Gastrocnemius medialis (tissue), 4 donors: ENCODE data around the gene GSTM5. TPM values are rescaled to one million over a fixed set of nuclear protein-coding genes. Genes with fewer than 3 reads are reported as not detected.

Source experiments
- ATAC-seq, 2 donors: fragments of 150-250 bp; one replicate each; pipeline ENCODE4 v1.9.1; 2016
- DNase-seq, 2 donors: peaks; one replicate each; pipeline ENCODE4 v3.0.0-alpha.2; 2019
- H3K27ac ChIP-seq, 4 donors: fragments of 200-600 bp; sonication (generic); 1 replicate in 1 of 4; 2 replicates in 3 of 4; pipeline ENCODE4 v1.5.1; 2016 to 2018; ENCODE audit warnings: mild to moderate bottlenecking in 2 of 4, moderate library complexity in 1 of 4
- H3K27me3 ChIP-seq, 3 donors: fragments of 200-600 bp; sonication (generic) in 2 of 3; 1 replicate in 1 of 3; 2 replicates in 2 of 3; pipeline versions ENCODE4 v1.5.1 to v1.6.0; 2016 to 2019; ENCODE audit warnings: mild to moderate bottlenecking in 1 of 3, moderate library complexity in 1 of 3
- H3K36me3 ChIP-seq, 2 donors: fragments of 200-600 bp; sonication (generic) in 1 of 2; one replicate each; pipeline ENCODE4 v1.5.1; 2017 to 2018
- H3K4me1 ChIP-seq, 2 donors: fragments of 200-600 bp; sonication (generic) in 1 of 2; one replicate each; pipeline ENCODE4 v1.5.1; 2016 to 2017; ENCODE audit warnings: mild to moderate bottlenecking in 2 of 2
- H3K4me3 ChIP-seq, 4 donors: fragments of 200-600 bp; sonication (generic) in 3 of 4; 1 replicate in 1 of 4; 2 replicates in 3 of 4; pipeline ENCODE4 v1.5.1; 2016 to 2019; ENCODE audit warnings: mild to moderate bottlenecking in 2 of 4
- H3K9me3 ChIP-seq, 3 donors: fragments of 200-600 bp; sonication (generic) in 2 of 3; 1 replicate in 1 of 3; 2 replicates in 2 of 3; pipeline ENCODE4 v1.5.1; 2016 to 2019
- POLR2A ChIP-seq, 2 donors: fragments of 450-650 bp; IDR thresholded peaks; one replicate each; pipeline ENCODE4 v1.6.1; 2017; ENCODE audit warnings: antibody characterized with exemption in 2 of 2, mild to moderate bottlenecking in 2 of 2, moderate library complexity in 2 of 2
- in situ Hi-C, 4 donors: fragments of 200-750 bp; cut with MboI; loops; one replicate each; pipeline versions ENCODE4 v1.15.0 to v1.8.0; 2017; ENCODE audit warnings: low sequenced_read_pairs in 4 of 4
- intact Hi-C: fragments of 100-400 bp; cut with DNase I; formaldehyde crosslinking; loops from one replicate; pipeline ENCODE4 v1.15.1; 2023; ENCODE audit warnings: low total_unique reads
- total RNA-seq, 4 donors: library from RNA; depleted of rRNA; stranded (reverse); fragments of >200 nt; gene quantifications; one replicate each; pipeline versions ENCODE4 v1.1.0 to v1.2.3, GENCODE V29; 2016
- TF ChIP-seq, protein P1 (sequence below), 5 experiments: fragments of 450-650 bp in 3 of 5; fragments of 200-600 bp in 2 of 5; sonication (generic) in 2 of 5; IDR thresholded peaks in 4 of 5; conservative IDR thresholded peaks in 1 of 5; 1 replicate in 4 of 5; 2 replicates in 1 of 5; pipeline ENCODE4 v1.5.1; 2016 to 2019; ENCODE audit warnings: antibody characterized with exemption in 5 of 5, mild to moderate bottlenecking in 3 of 5, moderate library complexity in 3 of 5

GSTM5 gene
- total RNA-seq, 4 donors from 2014 or later, result 0.15 to 1.9 (median 0.63) TPM

DNA sequence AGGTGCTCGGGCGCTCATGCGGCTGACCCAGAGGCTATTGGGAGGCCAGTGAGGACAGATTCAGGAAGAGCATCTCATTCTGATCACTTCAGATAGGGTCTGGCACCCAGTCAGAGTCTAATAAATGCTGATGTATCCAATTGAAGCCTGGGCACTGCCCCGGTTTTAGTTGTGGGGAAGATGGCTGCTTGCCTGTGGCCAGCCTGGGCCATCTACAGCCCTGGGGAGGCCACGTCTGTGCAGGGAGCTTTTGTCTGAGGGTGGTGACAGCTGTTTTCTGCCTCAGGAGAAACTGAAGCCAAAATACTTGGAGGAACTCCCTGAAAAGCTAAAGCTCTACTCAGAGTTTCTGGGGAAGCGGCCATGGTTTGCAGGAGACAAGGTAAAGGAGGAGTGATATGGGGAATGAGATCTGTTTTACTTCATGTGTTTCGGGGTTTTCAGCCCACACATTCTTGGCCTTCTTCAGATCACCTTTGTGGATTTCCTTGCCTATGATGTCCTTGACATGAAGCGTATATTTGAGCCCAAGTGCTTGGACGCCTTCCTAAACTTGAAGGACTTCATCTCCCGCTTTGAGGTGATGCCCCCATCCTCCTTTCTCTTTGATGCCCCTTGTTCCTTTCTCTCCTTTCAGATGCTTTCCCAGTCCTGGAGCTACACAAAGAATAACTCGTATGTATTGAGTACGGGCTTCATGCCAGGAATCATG, 2.8 kb downstream of the GSTM5 start:
- in situ Hi-C loops (no loop called here), intact Hi-C loops (loop anchor here (5.0 kb wide), 1 partner anchor 57 kb away; no protein-coding TSS in a partner anchor)
- TF ChIP-seq, protein P1, sequence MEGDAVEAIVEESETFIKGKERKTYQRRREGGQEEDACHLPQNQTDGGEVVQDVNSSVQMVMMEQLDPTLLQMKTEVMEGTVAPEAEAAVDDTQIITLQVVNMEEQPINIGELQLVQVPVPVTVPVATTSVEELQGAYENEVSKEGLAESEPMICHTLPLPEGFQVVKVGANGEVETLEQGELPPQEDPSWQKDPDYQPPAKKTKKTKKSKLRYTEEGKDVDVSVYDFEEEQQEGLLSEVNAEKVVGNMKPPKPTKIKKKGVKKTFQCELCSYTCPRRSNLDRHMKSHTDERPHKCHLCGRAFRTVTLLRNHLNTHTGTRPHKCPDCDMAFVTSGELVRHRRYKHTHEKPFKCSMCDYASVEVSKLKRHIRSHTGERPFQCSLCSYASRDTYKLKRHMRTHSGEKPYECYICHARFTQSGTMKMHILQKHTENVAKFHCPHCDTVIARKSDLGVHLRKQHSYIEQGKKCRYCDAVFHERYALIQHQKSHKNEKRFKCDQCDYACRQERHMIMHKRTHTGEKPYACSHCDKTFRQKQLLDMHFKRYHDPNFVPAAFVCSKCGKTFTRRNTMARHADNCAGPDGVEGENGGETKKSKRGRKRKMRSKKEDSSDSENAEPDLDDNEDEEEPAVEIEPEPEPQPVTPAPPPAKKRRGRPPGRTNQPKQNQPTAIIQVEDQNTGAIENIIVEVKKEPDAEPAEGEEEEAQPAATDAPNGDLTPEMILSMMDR (IDR thresholded peaks at IDR 0.05 in 4 of 5, conservative IDR thresholded peaks at IDR 0.05 in 1 of 5), result no peak
- no peak for TF ChIP-seq POLR2A (IDR thresholded peaks at IDR 0.05)
- no peak overlapping the region for H3K4me3 ChIP-seq
- no peaks in the 10 kb centered on the region for H3K9me3 ChIP-seq
- DNase-seq (no peak), ATAC-seq (no peak)
- no peaks in the 10 kb centered on the region for H3K27me3 ChIP-seq
- no peak overlapping the region for H3K27ac ChIP-seq
- no peaks in the 10 kb centered on the region for H3K4me1 ChIP-seq
- no peaks in the 10 kb centered on the region for H3K36me3 ChIP-seq

DNA sequence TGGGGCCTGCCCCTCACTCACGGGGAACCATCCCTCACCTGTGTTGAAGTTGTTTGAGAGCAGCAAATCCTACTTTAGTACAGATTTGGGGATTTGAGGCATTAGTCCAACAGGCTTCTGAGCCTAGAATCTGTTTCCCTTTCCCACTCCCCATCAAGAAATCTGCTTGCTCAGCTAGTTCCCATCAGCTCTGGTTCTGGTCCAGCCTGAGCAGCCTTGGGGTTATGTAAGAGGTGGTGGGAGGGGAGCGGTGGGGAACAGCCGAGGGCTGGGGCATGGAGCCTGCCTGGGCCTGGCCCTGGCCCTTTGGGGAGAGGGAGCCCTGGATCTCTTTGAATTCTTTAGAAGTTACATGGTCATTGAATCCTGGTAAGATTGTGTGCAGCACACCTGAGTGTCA, 4.1 kb downstream of the GSTM5 start:
- no peak overlapping the region for H3K27ac ChIP-seq
- intact Hi-C loops, result loop anchor here (5.0 kb wide), 1 partner anchor 56 kb away; no protein-coding TSS in a partner anchor
- DNase-seq (no peak), ATAC-seq (no peak)
- H3K36me3 ChIP-seq, result no peaks in the 10 kb centered on the region
- in situ Hi-C loops, result no loop called here
- no peaks in the 10 kb centered on the region for H3K27me3 ChIP-seq
- H3K4me1 ChIP-seq, result no peaks in the 10 kb centered on the region
- no peaks in the 10 kb centered on the region for H3K9me3 ChIP-seq
- no peak for TF ChIP-seq POLR2A (IDR thresholded peaks at IDR 0.05)
- TF ChIP-seq, protein P1 (IDR thresholded peaks at IDR 0.05 in 4 of 5, conservative IDR thresholded peaks at IDR 0.05 in 1 of 5), result no peak
- H3K4me3 ChIP-seq, result no peak overlapping the region

DNA sequence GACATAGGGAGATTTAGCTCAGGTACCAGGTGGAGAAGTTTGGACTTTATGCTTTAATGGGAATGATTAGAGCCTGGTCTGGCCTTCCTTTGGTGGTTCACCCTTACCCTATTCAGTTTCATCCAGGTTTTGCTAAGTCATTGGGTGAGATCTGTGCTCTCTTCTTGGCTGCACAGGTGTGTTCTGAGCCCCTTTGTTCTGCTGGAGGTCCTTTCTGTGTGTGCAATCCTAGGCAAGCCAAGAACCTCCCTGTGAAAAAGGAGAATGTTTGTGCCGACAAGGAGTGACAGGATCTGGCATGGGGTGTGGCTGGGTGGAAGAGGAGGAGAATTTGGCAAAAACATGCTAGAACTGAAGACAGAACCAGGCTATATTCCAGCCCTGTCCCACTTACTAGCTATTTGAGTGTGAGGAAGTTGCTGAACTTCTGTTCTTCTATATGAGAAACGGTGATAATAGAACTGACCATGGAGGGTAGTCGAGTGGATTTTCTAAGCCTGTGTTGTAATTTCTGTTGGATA, 4.6 kb downstream of the GSTM5 start:
- no peaks in the 10 kb centered on the region for H3K27me3 ChIP-seq
- ATAC-seq (peak in 1 of 2 donors; percentile 21), DNase-seq (no peak)
- intact Hi-C loops, result loop anchor here (5.0 kb wide), 1 partner anchor 56 kb away; no protein-coding TSS in a partner anchor
- no peak for TF ChIP-seq POLR2A (IDR thresholded peaks at IDR 0.05)
- TF ChIP-seq, protein P1 (IDR thresholded peaks at IDR 0.05 in 4 of 5, conservative IDR thresholded peaks at IDR 0.05 in 1 of 5), result no peak
- no peaks in the 10 kb centered on the region for H3K4me1 ChIP-seq
- no peaks in the 10 kb centered on the region for H3K36me3 ChIP-seq
- no peak overlapping the region for H3K27ac ChIP-seq
- in situ Hi-C loops, result no loop called here
- H3K9me3 ChIP-seq, result no peaks in the 10 kb centered on the region
- no peak overlapping the region for H3K4me3 ChIP-seq

DNA sequence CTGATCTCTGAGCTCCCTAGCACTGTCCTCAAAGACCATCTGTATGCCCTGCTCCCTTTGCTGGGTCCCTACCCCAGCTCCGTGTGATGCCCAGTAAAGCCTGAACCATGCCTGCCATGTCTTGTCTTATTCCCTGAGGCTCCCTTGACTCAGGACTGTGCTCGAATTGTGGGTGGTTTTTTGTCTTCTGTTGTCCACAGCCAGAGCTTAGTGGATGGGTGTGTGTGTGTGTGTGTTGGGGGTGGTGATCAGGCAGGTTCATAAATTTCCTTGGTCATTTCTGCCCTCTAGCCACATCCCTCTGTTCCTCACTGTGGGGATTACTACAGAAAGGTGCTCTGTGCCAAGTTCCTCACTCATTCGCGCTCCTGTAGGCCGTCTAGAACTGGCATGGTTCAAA, 5.7 kb downstream of the GSTM5 start:
- intact Hi-C loops, result loop anchor here (5.0 kb wide), 1 partner anchor 55 kb away; no protein-coding TSS in a partner anchor
- H3K36me3 ChIP-seq, result no peaks in the 10 kb centered on the region
- H3K4me1 ChIP-seq, result no peaks in the 10 kb centered on the region
- in situ Hi-C loops, result no loop called here
- H3K27me3 ChIP-seq, result no peaks in the 10 kb centered on the region
- TF ChIP-seq, protein P1 (IDR thresholded peaks at IDR 0.05 in 4 of 5, conservative IDR thresholded peaks at IDR 0.05 in 1 of 5), result no peak
- TF ChIP-seq POLR2A (IDR thresholded peaks at IDR 0.05), result no peak
- no peak for ATAC-seq
- no peak for DNase-seq
- H3K4me3 ChIP-seq, result no peak overlapping the region
- no peaks in the 10 kb centered on the region for H3K9me3 ChIP-seq
- no peak overlapping the region for H3K27ac ChIP-seq
